Peyer's patch (tissue), 4 donors: ENCODE data around the gene QPCT. TPM values are rescaled to one million over a fixed set of nuclear protein-coding genes. Genes with fewer than 3 reads are reported as not detected.

Source experiments
- DNase-seq, 3 donors: peaks; one replicate each; pipeline ENCODE4 v3.0.0-alpha.2; 2017 to 2019
- H3K27ac ChIP-seq, 4 donors: fragments of 200-600 bp; sonication (generic); one replicate each; pipeline ENCODE4 v1.5.1; 2016 to 2019
- H3K27me3 ChIP-seq, 2 donors: fragments of 200-600 bp; sonication (generic); one replicate each; pipeline ENCODE4 v1.5.1; 2019
- H3K36me3 ChIP-seq, 3 donors: fragments of 200-600 bp; sonication (generic); one replicate each; pipeline ENCODE4 v1.5.1; 2016 to 2019
- H3K4me1 ChIP-seq, 4 donors: fragments of 200-600 bp; sonication (generic); one replicate each; pipeline ENCODE4 v1.5.1; 2016 to 2019
- H3K4me3 ChIP-seq, 4 donors: fragments of 200-600 bp; sonication (generic); 1 replicate in 3 of 4; 2 replicates in 1 of 4; pipeline ENCODE4 v1.5.1; 2016 to 2019; ENCODE audit warnings: mild to moderate bottlenecking in 1 of 4
- H3K9me3 ChIP-seq, 4 donors: fragments of 200-600 bp; sonication (generic); one replicate each; pipeline ENCODE4 v1.5.1; 2016 to 2019; ENCODE audit warnings: mild to moderate bottlenecking in 1 of 4
- CTCF ChIP-seq, 6 experiments: fragments of 450-650 bp in 4 of 6; fragments of 200-600 bp in 2 of 6; sonication (generic) in 1 of 6; IDR thresholded peaks; one replicate each; pipeline ENCODE4 v1.5.1; 2017 to 2019; ENCODE audit warnings: antibody characterized with exemption in 6 of 6, mild to moderate bottlenecking in 3 of 6, moderate library complexity in 1 of 6
- POLR2A ChIP-seq, 2 donors: fragments of 450-650 bp; IDR thresholded peaks; one replicate each; pipeline ENCODE4 v1.5.1; 2017; ENCODE audit warnings: antibody characterized with exemption in 2 of 2, mild to moderate bottlenecking in 2 of 2, moderate library complexity in 2 of 2
- total RNA-seq, 4 donors: library from RNA; depleted of rRNA; stranded (reverse); fragments of >200 nt; gene quantifications; one replicate each; pipeline ENCODE4 v1.1.0, GENCODE V29; 2016

The QPCT gene
- total RNA-seq, 4 donors from 2014 or later = 0.66 to 1.6 (median 0.88) TPM; not detected in 1

- no peaks in the 10 kb centered on the region for H3K27me3 ChIP-seq
- no peaks in the 10 kb centered on the region for H3K9me3 ChIP-seq
- no peak for TF ChIP-seq CTCF (IDR thresholded peaks at IDR 0.05)
- no peak for TF ChIP-seq POLR2A (IDR thresholded peaks at IDR 0.05)
- DNase-seq = no peak
- no peaks in the 10 kb centered on the region for H3K36me3 ChIP-seq
- H3K27ac ChIP-seq = no peak overlapping the region
- H3K4me1 ChIP-seq = no peaks in the 10 kb centered on the region
- H3K4me3 ChIP-seq = no peak overlapping the region
Observed at GRCh38 chr2:37335604-37336003, 8.8 kb upstream of the QPCT start.

DNA sequence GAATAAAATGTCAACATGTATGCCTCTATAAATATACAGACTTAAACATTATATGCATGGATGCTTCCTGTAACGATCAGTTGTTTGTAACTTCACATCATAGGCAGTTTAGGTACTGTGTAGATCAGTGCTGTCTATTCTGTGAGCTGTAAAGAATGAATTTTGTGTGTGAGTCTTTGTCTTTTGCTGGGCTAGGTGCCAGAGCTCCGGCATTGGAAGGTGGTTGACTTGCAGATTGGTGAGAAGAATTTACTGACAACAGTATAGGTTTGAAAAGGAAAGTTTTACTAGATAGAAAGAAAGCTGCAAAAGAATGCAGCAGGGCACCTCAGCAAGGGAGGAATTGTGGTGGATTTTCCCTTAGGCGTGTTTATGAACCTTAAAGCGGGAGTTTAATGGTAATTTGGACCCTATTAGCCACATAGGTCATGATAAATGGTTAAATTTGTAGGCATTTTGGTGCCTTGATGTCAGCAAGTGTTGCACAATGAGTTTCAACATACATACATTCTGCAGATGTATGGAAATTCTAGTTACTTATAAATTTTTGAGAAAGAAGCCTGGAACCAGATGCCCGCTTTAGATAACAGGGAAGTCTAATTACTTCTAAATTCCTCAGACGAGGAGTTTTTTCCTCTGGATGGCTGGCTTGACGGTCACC, 6.7 kb upstream of the QPCT start:
- Histone ChIP-seq H3K27ac (no peak overlapping the region), H3K36me3 (no peaks in the 10 kb centered on the region), H3K4me3 (no peak overlapping the region), H3K9me3 (no peaks in the 10 kb centered on the region), H3K4me1 (no peaks in the 10 kb centered on the region), H3K27me3 (no peaks in the 10 kb centered on the region)
- no peak for DNase-seq
- TF ChIP-seq CTCF (IDR thresholded peaks at IDR 0.05) = no peak
- TF ChIP-seq POLR2A (IDR thresholded peaks at IDR 0.05) = no peak

DNA sequence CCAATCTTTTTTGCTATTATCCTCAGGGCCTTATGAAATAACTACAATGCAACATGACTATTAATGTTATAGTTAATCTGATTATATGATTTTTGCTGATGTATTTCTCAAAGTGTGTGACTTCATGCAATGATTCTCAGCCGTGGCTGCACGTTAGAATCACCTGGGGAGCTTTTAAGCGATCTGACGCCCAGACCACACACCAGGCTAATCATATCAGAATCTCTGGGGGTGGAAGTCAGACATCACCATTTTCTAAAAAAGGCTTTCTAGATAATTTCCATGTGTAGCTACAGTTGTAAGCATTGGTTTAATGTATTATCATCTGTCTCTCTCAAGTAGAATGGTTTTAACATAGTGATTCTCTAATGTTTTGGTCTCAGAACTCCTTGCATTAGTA, 5.5 kb upstream of the QPCT start:
- no peaks in the 10 kb centered on the region for H3K9me3 ChIP-seq
- H3K27me3 ChIP-seq = no peaks in the 10 kb centered on the region
- H3K4me3 ChIP-seq = no peak overlapping the region
- H3K27ac ChIP-seq = no peak overlapping the region
- no peaks in the 10 kb centered on the region for H3K4me1 ChIP-seq
- no peaks in the 10 kb centered on the region for H3K36me3 ChIP-seq
- no peak for TF ChIP-seq POLR2A (IDR thresholded peaks at IDR 0.05)
- no peak for TF ChIP-seq CTCF (IDR thresholded peaks at IDR 0.05)
- no peak for DNase-seq

DNA sequence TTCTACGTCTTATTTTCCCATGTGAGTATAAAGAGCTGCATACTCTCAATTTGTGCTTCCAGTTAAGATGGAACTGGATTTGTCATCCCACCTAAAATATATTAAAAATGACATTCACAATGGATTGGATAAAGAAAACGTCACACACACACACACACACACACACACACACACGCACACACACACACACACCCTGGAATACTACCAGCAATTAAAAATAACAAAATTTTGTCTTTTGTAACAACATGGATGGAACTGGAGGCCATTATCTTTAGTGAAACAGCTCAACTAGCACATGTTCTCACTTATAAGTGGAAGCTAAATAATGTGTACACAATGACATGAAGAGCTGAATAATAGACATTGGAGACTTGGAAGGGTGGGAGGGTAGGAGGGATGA, 3.8 kb upstream of the QPCT start:
- no peaks in the 10 kb centered on the region for H3K27me3 ChIP-seq
- no peak overlapping the region for H3K4me3 ChIP-seq
- TF ChIP-seq POLR2A (IDR thresholded peaks at IDR 0.05) (no peak), CTCF (IDR thresholded peaks at IDR 0.05) (no peak)
- H3K36me3 ChIP-seq = no peaks in the 10 kb centered on the region
- no peaks in the 10 kb centered on the region for H3K9me3 ChIP-seq
- no peak overlapping the region for H3K27ac ChIP-seq
- no peak for DNase-seq
- H3K4me1 ChIP-seq = peaks cover 0 to 8% (median 0%) of the 10 kb centered on the region in 4 donors

GRCh38 chr2:37342591-37343220, 1.7 kb upstream of the QPCT start:
- Histone ChIP-seq H3K27me3 (no peaks in the 10 kb centered on the region), H3K4me1 (peaks cover 0 to 8% (median 0%) of the 10 kb centered on the region in 4 donors), H3K9me3 (no peaks in the 10 kb centered on the region), H3K27ac (no peak overlapping the region), H3K4me3 (no peak overlapping the region), H3K36me3 (no peaks in the 10 kb centered on the region)
- no peak for DNase-seq
- TF ChIP-seq CTCF (IDR thresholded peaks at IDR 0.05) (no peak), POLR2A (IDR thresholded peaks at IDR 0.05) (no peak)
